MM.1S (cell line): ENCODE results near the gene DSE.

ENCODE experiments used
- EZH2 ChIP-seq: fragments of 300-600 bp; sonication (generic); optimal IDR thresholded peaks from 2 replicates; pipeline ENCODE3; 2017; ENCODE audit warnings: low read depth, mild to moderate bottlenecking, antibody characterized with exemption, low read length, mixed read lengths
- EZH2phosphoT487 ChIP-seq: fragments of 300-600 bp; sonication (generic); IDR thresholded peaks from 2 replicates; pipeline ENCODE4 v1.6.1; 2018; ENCODE audit warnings: antibody characterized with exemption, low read length
- TF ChIP-seq, protein P1 (sequence below): fragments of 300-600 bp; sonication (generic); IDR thresholded peaks from 2 replicates; pipeline ENCODE4 v1.5.1; 2016; ENCODE audit warnings: antibody characterized with exemption, low read length, mixed read lengths

DNA sequence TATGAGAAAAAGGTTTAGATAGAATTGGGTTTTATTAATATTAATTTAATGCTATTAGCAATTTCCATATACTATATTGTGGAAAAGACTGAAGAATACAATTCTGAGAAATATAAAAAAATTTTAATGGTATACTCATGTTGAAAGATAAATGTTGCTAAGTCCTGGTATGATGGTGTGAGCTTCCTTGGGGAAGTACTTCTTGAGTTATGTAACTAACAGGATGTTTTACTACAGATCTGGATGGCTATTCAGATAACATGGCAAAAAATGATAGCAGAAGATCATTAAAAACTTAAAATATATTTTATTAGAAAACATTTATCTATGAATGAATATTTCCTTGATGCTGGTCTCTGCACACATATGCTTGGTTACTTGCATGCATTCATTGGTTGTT, 66.9 kb downstream of the DSE start:
- TF ChIP-seq, protein P1, sequence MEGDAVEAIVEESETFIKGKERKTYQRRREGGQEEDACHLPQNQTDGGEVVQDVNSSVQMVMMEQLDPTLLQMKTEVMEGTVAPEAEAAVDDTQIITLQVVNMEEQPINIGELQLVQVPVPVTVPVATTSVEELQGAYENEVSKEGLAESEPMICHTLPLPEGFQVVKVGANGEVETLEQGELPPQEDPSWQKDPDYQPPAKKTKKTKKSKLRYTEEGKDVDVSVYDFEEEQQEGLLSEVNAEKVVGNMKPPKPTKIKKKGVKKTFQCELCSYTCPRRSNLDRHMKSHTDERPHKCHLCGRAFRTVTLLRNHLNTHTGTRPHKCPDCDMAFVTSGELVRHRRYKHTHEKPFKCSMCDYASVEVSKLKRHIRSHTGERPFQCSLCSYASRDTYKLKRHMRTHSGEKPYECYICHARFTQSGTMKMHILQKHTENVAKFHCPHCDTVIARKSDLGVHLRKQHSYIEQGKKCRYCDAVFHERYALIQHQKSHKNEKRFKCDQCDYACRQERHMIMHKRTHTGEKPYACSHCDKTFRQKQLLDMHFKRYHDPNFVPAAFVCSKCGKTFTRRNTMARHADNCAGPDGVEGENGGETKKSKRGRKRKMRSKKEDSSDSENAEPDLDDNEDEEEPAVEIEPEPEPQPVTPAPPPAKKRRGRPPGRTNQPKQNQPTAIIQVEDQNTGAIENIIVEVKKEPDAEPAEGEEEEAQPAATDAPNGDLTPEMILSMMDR: no peak
- no peak for TF ChIP-seq EZH2
- no peak for TF ChIP-seq EZH2phosphoT487
